NCI-H526 (cell line): ENCODE measurements around the gene MAGEF1.

Experiments used
- DNase-seq, 2 experiments: peaks; one replicate each; lab custom pipeline; 2025; lab: John Stamatoyannopoulos, UW

The MAGEF1 gene

GRCh38 chr3:184690192-184690883 lies 21.5 kb downstream of the MAGEF1 start:
- DNase-seq: no peak

- no peak for DNase-seq
Measured at GRCh38 chr3:184688882-184689271, 23.0 kb downstream of the MAGEF1 start.

GRCh38 chr3:184688251-184688881 lies 23.5 kb downstream of the MAGEF1 start:
- no peak for DNase-seq

- DNase-seq: no peak
Measured at GRCh38 chr3:184687363-184688015, 24.4 kb downstream of the MAGEF1 start.

GRCh38 chr3:184685646-184686045 lies 26.2 kb downstream of the MAGEF1 start:
- no peak for DNase-seq

GRCh38 chr3:184685055-184685454 lies 26.8 kb downstream of the MAGEF1 start:
- no peak for DNase-seq

- no peak for DNase-seq
Measured at GRCh38 chr3:184683900-184684560, 27.8 kb downstream of the MAGEF1 start.

GRCh38 chr3:184683234-184683633 lies 28.6 kb downstream of the MAGEF1 start:
- no peak for DNase-seq

- DNase-seq: no peak
Measured at GRCh38 chr3:184682671-184683070, 29.2 kb downstream of the MAGEF1 start.

GRCh38 chr3:184680385-184681345 lies 31.2 kb downstream of the MAGEF1 start:
- DNase-seq: no peak

- peak; percentile 46 to 92 for DNase-seq
Measured at GRCh38 chr3:184679056-184679816, 32.6 kb downstream of the MAGEF1 start.

- no peak for DNase-seq
Measured at GRCh38 chr3:184678317-184679055, 33.4 kb downstream of the MAGEF1 start.

GRCh38 chr3:184677344-184678316 lies 34.2 kb downstream of the MAGEF1 start:
- no peak for DNase-seq

- no peak for DNase-seq
Measured at GRCh38 chr3:184676927-184677326, 34.9 kb downstream of the MAGEF1 start.

GRCh38 chr3:184674626-184675025 lies 37.2 kb downstream of the MAGEF1 start:
- no peak for DNase-seq

GRCh38 chr3:184672977-184673870 lies 38.6 kb downstream of the MAGEF1 start:
- peak; percentile 68 to 87 for DNase-seq

- DNase-seq: no peak
Measured at GRCh38 chr3:184672335-184672734, 39.5 kb downstream of the MAGEF1 start.

GRCh38 chr3:184670091-184670602 lies 41.7 kb downstream of the MAGEF1 start:
- no peak for DNase-seq
